GM08714 (cell line): ENCODE measurements around the gene SCD.

Source experiments
- H3K4me3 ChIP-seq: fragments of 200-500 bp; sonication (Bioruptor generic); 2 replicates; pipeline ENCODE4 v1.5.1; 2014; ENCODE audit warnings: mild to moderate bottlenecking, low read length, inconsistent platforms
- ZNF274 ChIP-seq: IDR thresholded peaks from 2 replicates; pipeline ENCODE4 v1.6.1; 2012; ENCODE audit warnings: mild to moderate bottlenecking, low read depth, low read length

The SCD gene

GRCh38 chr10:100333106-100333505 lies 13.9 kb upstream of the SCD start:
- H3K4me3 ChIP-seq, result no peak overlapping the region
- TF ChIP-seq ZNF274, result no peak

GRCh38 chr10:100333661-100334440 lies 13.2 kb upstream of the SCD start:
- no peak for TF ChIP-seq ZNF274
- no peak overlapping the region for H3K4me3 ChIP-seq

- H3K4me3 ChIP-seq, result no peak overlapping the region
- no peak for TF ChIP-seq ZNF274
Measured at GRCh38 chr10:100334762-100335161, 12.3 kb upstream of the SCD start.

GRCh38 chr10:100338434-100339036 lies 8.5 kb upstream of the SCD start:
- no peak overlapping the region for H3K4me3 ChIP-seq
- TF ChIP-seq ZNF274, result no peak

GRCh38 chr10:100339236-100339635 lies 7.8 kb upstream of the SCD start:
- TF ChIP-seq ZNF274, result no peak
- H3K4me3 ChIP-seq, result no peak overlapping the region

- no peak for TF ChIP-seq ZNF274
- no peak overlapping the region for H3K4me3 ChIP-seq
Measured at GRCh38 chr10:100340948-100341847, 5.8 kb upstream of the SCD start.

GRCh38 chr10:100341953-100342626 lies 4.9 kb upstream of the SCD start:
- no peak for TF ChIP-seq ZNF274
- H3K4me3 ChIP-seq, result no peak overlapping the region

- no peak for TF ChIP-seq ZNF274
- H3K4me3 ChIP-seq, result no peak overlapping the region
Measured at GRCh38 chr10:100342627-100342972, 4.4 kb upstream of the SCD start.

- TF ChIP-seq ZNF274, result no peak
- no peak overlapping the region for H3K4me3 ChIP-seq
Measured at GRCh38 chr10:100344241-100344788, 2.7 kb upstream of the SCD start.

- no peak for TF ChIP-seq ZNF274
- H3K4me3 ChIP-seq, result peak overlapping the region; percentile 83
Measured at GRCh38 chr10:100345570-100346330, 1.3 kb upstream of the SCD start.

- TF ChIP-seq ZNF274, result no peak
- H3K4me3 ChIP-seq, result peak overlapping the region; percentile 83
Measured at GRCh38 chr10:100346351-100346764, 675 bp upstream of the SCD start.

GRCh38 chr10:100347568-100348195 lies 649 bp downstream of the SCD start:
- peak overlapping the region; percentile 83 for H3K4me3 ChIP-seq
- no peak for TF ChIP-seq ZNF274
